HepG2 (cell line): ENCODE measurements around the gene DSTN. TPM values are rescaled to one million over a fixed set of nuclear protein-coding genes. Genes with fewer than 3 reads are reported as not detected.

Source experiments
- ETV6 ChIP-seq: sonication (generic); formaldehyde crosslinking; conservative IDR thresholded peaks from 2 replicates; pipeline ENCODE4 v1.4.0; 2020; ENCODE audit warnings: missing genetic modification reagents
- GTF2F1 ChIP-seq: fragments of 150-350 bp; IDR thresholded peaks from 2 replicates; pipeline ENCODE4 v1.6.1; 2014; ENCODE audit warnings: low read length
- HHEX ChIP-seq: IDR thresholded peaks from 2 replicates; pipeline ENCODE4 v1.6.1; 2016; ENCODE audit warnings: control low read depth
- SMARCC2 ChIP-seq: fragments of 450-650 bp; IDR thresholded peaks from 2 replicates; pipeline ENCODE4 v1.6.1; 2017; ENCODE audit warnings: antibody characterized with exemption, mild to moderate bottlenecking
- SMC3 ChIP-seq: IDR thresholded peaks from 2 replicates; pipeline ENCODE4 v1.6.1; 2011; ENCODE audit warnings: low read length, improper control_type of control experiment
- ZNF142 ChIP-seq: sonication (generic); formaldehyde crosslinking; IDR thresholded peaks from 2 replicates; pipeline ENCODE4 v1.4.0; 2020; ENCODE audit warnings: missing genetic modification reagents
- ZNF530 ChIP-seq: sonication (generic); formaldehyde crosslinking; IDR thresholded peaks from 2 replicates; pipeline ENCODE4 v1.5.0; 2020; ENCODE audit warnings: low read depth, mild to moderate bottlenecking, missing genetic modification reagents
- ZUFSP ChIP-seq: sonication (generic); formaldehyde crosslinking; IDR thresholded peaks from 2 replicates; pipeline ENCODE4 v1.9.0; 2021; ENCODE audit warnings: missing genetic modification reagents, mild to moderate bottlenecking, borderline replicate concordance
- polyA plus RNA-seq, 8 experiments: library from polyadenylated mRNA; depleted of rRNA in 3 of 8; stranded (reverse) in 7 of 8; unstranded in 1 of 8; fragments of >200 nt; fragmentation: Illumina TruSeq in 4 of 8; extraction: Trizol in 4 of 8; gene quantifications; 2 replicates each; pipeline versions ENCODE4 v1.2.1 to v1.2.3, GENCODE V29; 2011 to 2016; ENCODE audit warnings: low read depth in 4 of 8, missing spikeins in 1 of 8, mixed read lengths in 1 of 8; ENCODE audit not compliant: insufficient read depth in 1 of 8
- total RNA-seq, 5 experiments: library from RNA; depleted of rRNA; stranded (reverse); fragments of >200 nt; fragmentation: Illumina TruSeq; extraction: Trizol; gene quantifications; 2 replicates each; pipeline ENCODE4 v1.2.3, GENCODE V29; 2016; ENCODE audit warnings: low read depth in 1 of 5

The DSTN gene
- total and polyA plus RNA-seq, 2 of the 13 experiments (the other 11 are each of a cell fraction or from before 2014, with no cell fraction given) = 27.6 to 106 TPM

GRCh38 chr20:17587824-17588223, 17.9 kb downstream of the DSTN start (continued):
- no peak for TF ChIP-seq GTF2F1
- no peak for TF ChIP-seq SMARCC2
- no peak for TF ChIP-seq SMC3
- no peak for TF ChIP-seq ZNF530
- TF ChIP-seq ZNF142 (CRISPR knock-in tag) = no peak
- no peak for TF ChIP-seq ZUFSP (CRISPR knock-in tag)
- no peak for TF ChIP-seq ETV6 (CRISPR knock-in tag)
- TF ChIP-seq HHEX = no peak
